T-helper 2 cell treated with Interferon-gamma antibody and Interleukin-4, amounts not matched to agents 100 ng/mL and 5 ng/mL, for 36 hours (primary cell): Measurements from ENCODE around the gene OR10J4. TPM values are rescaled to one million over a fixed set of nuclear protein-coding genes. Genes with fewer than 3 reads are reported as not detected.

ENCODE experiments used
- total RNA-seq: library from RNA; stranded (reverse); gene quantifications from 2 replicates; pipeline ENCODE4 v1.2.3, GENCODE V29; 2022

Gene OR10J4
- total RNA-seq, 1 donor from 2014 or later: not detected

Other genes starting within 250 kb of the OR10J4 start
- gene ACKR1, start 227.3 kb upstream of the OR10J4 start, total RNA-seq: not detected in 2 replicates
- gene FCER1A, start 129.9 kb upstream of the OR10J4 start, total RNA-seq: not detected in 2 replicates
- not detected in 2 replicates for gene OR10J1, start 7.5 kb downstream of the OR10J4 start, total RNA-seq
- not detected in 2 replicates for gene OR10J5, start 103.8 kb downstream of the OR10J4 start, total RNA-seq
- gene APCS, start 155.6 kb downstream of the OR10J4 start, total RNA-seq: not detected in 2 replicates